Naive thymus-derived CD8-positive, alpha-beta T cell (primary cell): Measurements from ENCODE around the gene TM2D3. TPM values are rescaled to one million over a fixed set of nuclear protein-coding genes. Genes with fewer than 3 reads are reported as not detected.
A peak's percentile ranks its signal among the peaks of the same experiment; 100 is the strongest.
"Not testable (repeated sequence)": the region's sequence is repeated elsewhere in the genome, so short reads cannot be mapped to it uniquely, and the experiment has no call there.

Source experiments
- ATAC-seq, 2 donors: fragments of 150-1000 bp; cut with Tn5 transposase in 1 of 2; sonication (Bioruptor Pico), chemical (Tn5 transposase) in 1 of 2; 1 replicate in 1 of 2; 2 replicates in 1 of 2; pipeline ENCODE4 v1.10.0; 2021; ENCODE audit warnings: mild to moderate bottlenecking in 2 of 2, moderate library complexity in 2 of 2
- POLR2A ChIA-PET: fragments of 350-600 bp; sonication (Branson Sonifier 250); formaldehyde crosslinking; loops from one replicate; lab custom pipeline; 2021; ENCODE audit warnings: antibody characterized with exemption; lab: Charles Lee
- DNase-seq, 10 donors: peaks; one replicate each; pipeline versions ENCODE4 v3.0.0 to v3.0.0-alpha.2; 2020 to 2022
- H3K27ac Mint-ChIP-seq, 10 donors: one replicate each; pipeline ENCODE4 v1.8.0; 2020 to 2022; ENCODE audit warnings: mild to moderate bottlenecking in 10 of 10, mixed read lengths in 10 of 10, moderate library complexity in 4 of 10, inconsistent platforms in 1 of 10
- H3K27me3 Mint-ChIP-seq, 5 donors: one replicate each; pipeline ENCODE4 v1.8.0; 2021 to 2022; ENCODE audit warnings: mixed read lengths in 5 of 5
- H3K36me3 Mint-ChIP-seq, 3 donors: one replicate each; pipeline ENCODE4 v1.8.0; 2020 to 2022; ENCODE audit warnings: mixed read lengths in 3 of 3, mild to moderate bottlenecking in 2 of 3, inconsistent platforms in 1 of 3
- H3K4me1 Mint-ChIP-seq, 4 donors: one replicate each; pipeline ENCODE4 v1.8.0; 2021 to 2022; ENCODE audit warnings: mixed read lengths in 4 of 4
- H3K4me3 Mint-ChIP-seq, 10 donors: one replicate each; pipeline ENCODE4 v1.8.0; 2020 to 2022; ENCODE audit warnings: mild to moderate bottlenecking in 10 of 10, mixed read lengths in 10 of 10, moderate library complexity in 6 of 10, inconsistent platforms in 1 of 10
- H3K9me3 Mint-ChIP-seq, 9 donors: one replicate each; pipeline ENCODE4 v1.8.0; 2020 to 2022; ENCODE audit warnings: mixed read lengths in 9 of 9, mild to moderate bottlenecking in 3 of 9, inconsistent platforms in 1 of 9, moderate library complexity in 1 of 9
- polyA plus RNA-seq, 3 donors: library from polyadenylated mRNA; unstranded; fragments of 300-500 nt; fragmentation: Illumina TruSeq; gene quantifications; one replicate each; pipeline ENCODE4 v1.2.3, GENCODE V29; 2021
- total RNA-seq, 8 experiments: library from RNA in 2 of 8; stranded (reverse) in 2 of 8; gene quantifications; one replicate each; pipeline ENCODE4 v1.2.3 and lab custom pipeline; 2021 to 2026

Gene TM2D3
- total and polyA plus RNA-seq, 5 experiments from 2014 or later, result 28.1 to 98.5 (median 32.3) TPM

GRCh38 chr15:101637516-101637915 lies 14.7 kb downstream of the TM2D3 start:
- H3K36me3 Mint-ChIP-seq, result peaks cover 0 to 55% (median 10%) of the 10 kb centered on the region in 3 donors
- no peak for ATAC-seq

GRCh38 chr15:101637038-101637437 lies 15.1 kb downstream of the TM2D3 start:
- H3K9me3 Mint-ChIP-seq, result no peaks in the 10 kb centered on the region
- no peaks in the 10 kb centered on the region for H3K27me3 Mint-ChIP-seq
- H3K27ac Mint-ChIP-seq, result peak overlapping the region in 3 of 10 donors; percentile 4 to 51 (median 16)
- peaks cover 0 to 53% (median 11%) of the 10 kb centered on the region in 3 donors for H3K36me3 Mint-ChIP-seq
- peaks cover 10 to 18% (median 13%) of the 10 kb centered on the region in 4 donors for H3K4me1 Mint-ChIP-seq
- ATAC-seq (no peak), DNase-seq (no peak)
- no peak overlapping the region for H3K4me3 Mint-ChIP-seq
- POLR2A ChIA-PET, result no interaction called here

More at GRCh38 chr15:101637516-101637915, 14.7 kb downstream of the TM2D3 start:
- H3K9me3 Mint-ChIP-seq, result no peaks in the 10 kb centered on the region
- POLR2A ChIA-PET, result no interaction called here
- H3K4me1 Mint-ChIP-seq, result peaks cover 15 to 22% (median 18%) of the 10 kb centered on the region in 4 donors
- no peak overlapping the region for H3K4me3 Mint-ChIP-seq
- peak overlapping the region in 1 of 10 donors; percentile 51 for H3K27ac Mint-ChIP-seq
- DNase-seq, result no peak
- no peaks in the 10 kb centered on the region for H3K27me3 Mint-ChIP-seq

- Mint-ChIP-seq H3K4me1 (peaks cover 6 to 9% (median 8%) of the 10 kb centered on the region in 4 donors), H3K27ac (peak overlapping the region in 2 of 10 donors; percentile 51 to 53), H3K9me3 (no peaks in the 10 kb centered on the region), H3K4me3 (no peak overlapping the region), H3K36me3 (peaks cover 0 to 49% (median 11%) of the 10 kb centered on the region in 3 donors), H3K27me3 (no peaks in the 10 kb centered on the region)
- DNase-seq (no peak), ATAC-seq (no peak)
- POLR2A ChIA-PET, result no interaction called here
These were observed 16.0 kb downstream of the TM2D3 start for GRCh38 chr15:101635944-101636727.

- ATAC-seq (no peak), DNase-seq (no peak)
- POLR2A ChIA-PET, result no interaction called here
- Mint-ChIP-seq H3K27me3 (no peaks in the 10 kb centered on the region), H3K27ac (no peak overlapping the region), H3K36me3 (peaks cover 0 to 22% (median 8%) of the 10 kb centered on the region in 3 donors), H3K9me3 (no peaks in the 10 kb centered on the region), H3K4me3 (no peak overlapping the region), H3K4me1 (peaks cover 0 to 5% (median 0%) of the 10 kb centered on the region in 4 donors)
These were observed 18.8 kb downstream of the TM2D3 start for GRCh38 chr15:101633356-101633755.

GRCh38 chr15:101626729-101627128 lies 25.5 kb downstream of the TM2D3 start:
- POLR2A ChIA-PET, H3K27ac Mint-ChIP-seq, H3K4me3 Mint-ChIP-seq, ATAC-seq, DNase-seq, H3K9me3 Mint-ChIP-seq, H3K27me3 Mint-ChIP-seq: not testable (repeated sequence)
- H3K4me1 Mint-ChIP-seq, result peaks cover 19 to 34% (median 23%) of the 10 kb centered on the region in 4 donors
- peaks cover 6 to 27% (median 22%) of the 10 kb centered on the region in 3 donors for H3K36me3 Mint-ChIP-seq

GRCh38 chr15:101625980-101626379 lies 26.2 kb downstream of the TM2D3 start:
- Mint-ChIP-seq H3K27me3 (no peaks in the 10 kb centered on the region), H3K36me3 (peaks cover 6 to 32% (median 22%) of the 10 kb centered on the region in 3 donors), H3K9me3 (peaks cover 0 to 6% (median 0%) of the 10 kb centered on the region in 9 donors), H3K4me1 (peaks cover 19 to 35% (median 24%) of the 10 kb centered on the region in 4 donors), H3K27ac (no peak overlapping the region), H3K4me3 (no peak overlapping the region)
- DNase-seq (no peak), ATAC-seq (no peak)
- POLR2A ChIA-PET, result no interaction called here

- H3K4me3 Mint-ChIP-seq, result no peak overlapping the region
These were observed 27.0 kb downstream of the TM2D3 start for GRCh38 chr15:101625184-101625583.

GRCh38 chr15:101623367-101624304 lies 28.5 kb downstream of the TM2D3 start:
- peaks cover 6 to 45% (median 25%) of the 10 kb centered on the region in 3 donors for H3K36me3 Mint-ChIP-seq
- no peaks in the 10 kb centered on the region for H3K27me3 Mint-ChIP-seq
- H3K9me3 Mint-ChIP-seq, result peaks cover 0 to 6% (median 0%) of the 10 kb centered on the region in 9 donors
- DNase-seq (no peak), ATAC-seq (no peak)
- H3K4me3 Mint-ChIP-seq, result no peak overlapping the region
- peak overlapping the region in 1 of 10 donors; percentile 73 for H3K27ac Mint-ChIP-seq
- POLR2A ChIA-PET, result no interaction called here
- H3K4me1 Mint-ChIP-seq, result peaks cover 19 to 38% (median 25%) of the 10 kb centered on the region in 4 donors

More at GRCh38 chr15:101625184-101625583, 27.0 kb downstream of the TM2D3 start:
- Mint-ChIP-seq H3K27ac (no peak overlapping the region), H3K4me1 (peaks cover 19 to 35% (median 25%) of the 10 kb centered on the region in 4 donors), H3K9me3 (peaks cover 0 to 6% (median 0%) of the 10 kb centered on the region in 9 donors), H3K27me3 (no peaks in the 10 kb centered on the region), H3K36me3 (peaks cover 6 to 40% (median 22%) of the 10 kb centered on the region in 3 donors)
- DNase-seq, result no peak
- no peak for ATAC-seq
- POLR2A ChIA-PET, result no interaction called here

- H3K27me3 Mint-ChIP-seq, result no peaks in the 10 kb centered on the region
- ATAC-seq (no peak), DNase-seq (no peak)
- H3K27ac Mint-ChIP-seq, result peak overlapping the region in 2 of 10 donors; percentile 36 to 73
- POLR2A ChIA-PET, result no interaction called here
- H3K4me3 Mint-ChIP-seq, result no peak overlapping the region
- peaks cover 19 to 41% (median 27%) of the 10 kb centered on the region in 4 donors for H3K4me1 Mint-ChIP-seq
- H3K36me3 Mint-ChIP-seq, result peaks cover 6 to 49% (median 25%) of the 10 kb centered on the region in 3 donors
- H3K9me3 Mint-ChIP-seq, result peaks cover 0 to 6% (median 0%) of the 10 kb centered on the region in 9 donors
These were observed 30.2 kb downstream of the TM2D3 start for GRCh38 chr15:101621961-101622360.

- no peak overlapping the region for H3K4me3 Mint-ChIP-seq
- POLR2A ChIA-PET, result no interaction called here
- no peaks in the 10 kb centered on the region for H3K27me3 Mint-ChIP-seq
- H3K36me3 Mint-ChIP-seq, result peaks cover 6 to 45% (median 21%) of the 10 kb centered on the region in 3 donors
- peaks cover 0 to 6% (median 0%) of the 10 kb centered on the region in 9 donors for H3K9me3 Mint-ChIP-seq
- DNase-seq, result no peak
- peak overlapping the region in 1 of 10 donors; percentile 21 for H3K27ac Mint-ChIP-seq
- no peak for ATAC-seq
- H3K4me1 Mint-ChIP-seq, result peaks cover 15 to 34% (median 27%) of the 10 kb centered on the region in 4 donors
These were observed 31.5 kb downstream of the TM2D3 start for GRCh38 chr15:101620671-101621070.

GRCh38 chr15:101619615-101619865 lies 32.6 kb downstream of the TM2D3 start:
- H3K4me1 Mint-ChIP-seq, result peaks cover 15 to 32% (median 27%) of the 10 kb centered on the region in 4 donors
- no peak for DNase-seq
- peaks cover 6 to 41% (median 17%) of the 10 kb centered on the region in 3 donors for H3K36me3 Mint-ChIP-seq
- H3K9me3 Mint-ChIP-seq, result peaks cover 0 to 6% (median 0%) of the 10 kb centered on the region in 9 donors
- POLR2A ChIA-PET, result no interaction called here
- H3K27me3 Mint-ChIP-seq, result no peaks in the 10 kb centered on the region
- no peak for ATAC-seq
- H3K27ac Mint-ChIP-seq, result no peak overlapping the region
- no peak overlapping the region for H3K4me3 Mint-ChIP-seq

- H3K9me3 Mint-ChIP-seq, result peaks cover 0 to 6% (median 0%) of the 10 kb centered on the region in 9 donors
- peaks cover 14 to 29% (median 22%) of the 10 kb centered on the region in 4 donors for H3K4me1 Mint-ChIP-seq
- ATAC-seq (no peak), DNase-seq (no peak)
- peaks cover 6 to 36% (median 12%) of the 10 kb centered on the region in 3 donors for H3K36me3 Mint-ChIP-seq
- H3K4me3 Mint-ChIP-seq, result no peak overlapping the region
- POLR2A ChIA-PET, result no interaction called here
- H3K27me3 Mint-ChIP-seq, result no peaks in the 10 kb centered on the region
- H3K27ac Mint-ChIP-seq, result peak overlapping the region in 1 of 10 donors; percentile 52
These were observed 33.1 kb downstream of the TM2D3 start for GRCh38 chr15:101618851-101619614.
